Measurements from ENCODE around the gene PLEKHA7. TPM values are rescaled to one million over a fixed set of nuclear protein-coding genes. Genes with fewer than 3 reads are reported as not detected.

Gene PLEKHA7
- total and polyA plus RNA-seq, 2 experiments from 2014 or later, result 0.43 TPM; not detected in 1

DNA sequence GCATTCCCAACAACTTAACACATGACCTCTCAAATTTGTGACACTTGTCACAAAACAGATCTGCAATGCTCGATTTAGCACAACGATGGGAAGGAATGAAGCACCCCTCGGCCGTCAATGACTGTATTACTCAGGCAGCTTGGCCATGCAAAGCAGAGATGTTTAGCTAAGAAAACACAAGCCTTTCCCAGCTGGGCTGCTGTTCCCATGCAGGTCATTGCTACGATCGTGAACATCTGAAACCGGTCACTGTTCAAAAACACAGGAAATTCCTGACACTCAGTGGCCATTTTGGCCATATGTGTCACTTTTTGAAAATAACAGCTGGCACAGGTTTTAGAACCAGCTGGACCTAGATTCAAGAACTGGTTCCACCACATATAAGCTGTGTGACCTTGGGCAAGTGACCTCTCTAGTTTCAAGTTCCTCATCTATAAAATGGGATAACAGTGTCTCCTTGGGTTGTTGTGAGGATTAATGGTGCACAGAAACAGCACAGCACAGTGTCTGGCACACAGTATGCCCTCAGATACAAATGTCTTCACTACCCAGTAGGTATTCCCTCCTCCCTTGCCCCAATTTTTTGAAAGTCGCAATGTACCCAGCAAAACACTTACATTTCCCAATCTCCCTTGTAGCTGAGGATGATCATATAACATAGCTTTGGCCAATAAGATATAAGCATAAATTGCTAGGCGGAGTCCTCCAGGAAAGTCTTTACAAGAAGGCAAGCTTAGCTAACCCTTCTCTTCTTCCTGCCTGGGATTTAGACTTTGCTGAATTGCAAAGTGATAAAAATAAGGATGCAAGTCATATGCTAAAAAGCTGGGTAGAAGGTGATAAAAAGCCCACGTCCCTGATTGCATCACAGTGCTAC lies 182.7 kb downstream of the PLEKHA7 start:
- 65% methylated on average over 10 of the region's 10 CpGs for WGBS, 2 experiments (ENCODE audit: low coverage in 1 of 2, low lambda C conversion rate in 2 of 2, missing lambda C conversion rate in 2 of 2)
- in situ Hi-C loops (cut with MboI), result no loop called here
- H3K9ac ChIP-seq, result no peak overlapping the region
- H2AFZ ChIP-seq, result no peak overlapping the region
- H3K9me3 ChIP-seq (ENCODE audit: low read depth), result no peaks in the 10 kb centered on the region
- H3K4me1 ChIP-seq (ENCODE audit: insufficient read depth), result no peaks in the 10 kb centered on the region
- H3K4me3 ChIP-seq, result no peak overlapping the region
- H4K20me1 ChIP-seq (ENCODE audit: insufficient read depth), result no peaks in the 10 kb centered on the region
- no peak overlapping the region for H3K27ac ChIP-seq
- H3K4me2 ChIP-seq (ENCODE audit: unreplicated experiment), result no peak overlapping the region
- peaks cover 5% of the 10 kb centered on the region; the same call in 1 of the 2 replicates for H3K27me3 ChIP-seq (replicated peaks; ENCODE audit: insufficient read depth)
- H3K36me3 ChIP-seq (ENCODE audit: low read depth), result no peaks in the 10 kb centered on the region
- H3K9me2 ChIP-seq (ENCODE audit: insufficient read depth), result no peaks in the 10 kb centered on the region
- no peaks in the 10 kb centered on the region for H3K79me2 ChIP-seq (ENCODE audit: insufficient read depth)
- no peaks in the 10 kb centered on the region for H3F3A ChIP-seq (ENCODE audit: insufficient read depth)
- DNase-seq, result no peak
- TF ChIP-seq EZH2phosphoT487 (IDR thresholded peaks at IDR 0.05; ENCODE audit: insufficient read depth, low read depth), result no peak
- no peak for TF ChIP-seq EZH2 (IDR thresholded peaks at IDR 0.05; ENCODE audit: insufficient read depth, poor library complexity, severe bottlenecking)

DNA sequence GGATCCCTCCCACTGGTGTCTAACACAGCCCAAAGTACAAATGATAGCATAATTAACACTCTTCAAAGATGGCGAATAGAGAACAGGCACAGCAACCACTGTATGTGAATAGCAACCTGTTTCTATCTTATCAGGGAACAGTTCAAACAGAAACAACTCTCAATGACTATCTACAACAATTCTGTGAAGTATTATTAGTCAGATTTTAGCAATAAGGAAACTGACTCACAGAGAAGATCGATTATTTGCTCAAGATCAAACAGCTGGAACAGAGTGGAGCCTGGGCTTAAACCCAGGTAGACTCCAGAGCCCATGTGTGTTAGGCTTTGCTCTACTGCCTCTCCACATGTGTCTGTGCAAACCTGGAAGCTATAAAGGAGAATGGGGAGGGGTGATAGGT lies 187.1 kb downstream of the PLEKHA7 start:
- Histone ChIP-seq H2AFZ (no peak overlapping the region), H3K9ac (no peak overlapping the region), H3F3A (ENCODE audit: insufficient read depth) (no peaks in the 10 kb centered on the region), H3K36me3 (ENCODE audit: low read depth) (no peaks in the 10 kb centered on the region), H3K4me1 (ENCODE audit: insufficient read depth) (no peaks in the 10 kb centered on the region), H3K4me3 (no peak overlapping the region), H3K79me2 (ENCODE audit: insufficient read depth) (no peaks in the 10 kb centered on the region), H3K27ac (no peak overlapping the region), H4K20me1 (ENCODE audit: insufficient read depth) (no peaks in the 10 kb centered on the region), H3K27me3 (replicated peaks; ENCODE audit: insufficient read depth) (no peaks in the 10 kb centered on the region; the same call in none of the 2 replicates), H3K9me2 (ENCODE audit: insufficient read depth) (no peaks in the 10 kb centered on the region), H3K4me2 (ENCODE audit: unreplicated experiment) (no peak overlapping the region), H3K9me3 (ENCODE audit: low read depth) (no peaks in the 10 kb centered on the region)
- DNase-seq, result no peak
- TF ChIP-seq EZH2phosphoT487 (IDR thresholded peaks at IDR 0.05; ENCODE audit: insufficient read depth, low read depth), result no peak
- in situ Hi-C loops (cut with MboI), result no loop called here
- 25% methylated on average over 2 of the region's 2 CpGs for WGBS, 2 experiments (ENCODE audit: low coverage in 1 of 2, low lambda C conversion rate in 2 of 2, missing lambda C conversion rate in 2 of 2)

DNA sequence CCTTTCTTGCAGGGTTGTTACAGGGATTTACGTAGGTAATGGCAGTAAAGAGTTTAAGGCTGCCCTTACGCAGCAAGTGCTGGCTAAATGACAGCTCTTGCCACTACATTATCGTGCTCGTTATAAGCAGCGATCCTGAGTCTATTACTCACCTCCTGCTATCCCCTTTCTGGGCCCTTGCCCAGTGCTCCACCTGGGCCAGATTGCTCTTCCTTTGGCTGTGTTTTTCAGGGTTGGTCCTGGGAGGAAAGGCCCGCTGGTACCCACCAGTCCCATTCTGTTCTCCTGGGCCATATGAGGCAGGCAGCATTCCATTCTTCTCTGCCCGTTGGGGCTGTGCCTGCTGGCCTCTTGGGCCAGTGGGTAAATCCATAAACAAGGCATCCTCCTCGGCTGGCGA lies 188.2 kb downstream of the PLEKHA7 start:
- no peak overlapping the region for H2AFZ ChIP-seq
- H3K36me3 ChIP-seq (ENCODE audit: low read depth), result no peaks in the 10 kb centered on the region
- no peaks in the 10 kb centered on the region for H4K20me1 ChIP-seq (ENCODE audit: insufficient read depth)
- WGBS, 2 experiments (ENCODE audit: low coverage in 1 of 2, low lambda C conversion rate in 2 of 2, missing lambda C conversion rate in 2 of 2), result 66 to 71% methylated on average over 8 to 9 of the region's 9 CpGs
- no peak overlapping the region for H3K27ac ChIP-seq
- H3K27me3 ChIP-seq (replicated peaks; ENCODE audit: insufficient read depth), result no peaks in the 10 kb centered on the region; the same call in none of the 2 replicates
- in situ Hi-C loops (cut with MboI), result no loop called here
- no peak overlapping the region for H3K4me2 ChIP-seq (ENCODE audit: unreplicated experiment)
- no peak overlapping the region for H3K9ac ChIP-seq
- H3K4me1 ChIP-seq (ENCODE audit: insufficient read depth), result no peaks in the 10 kb centered on the region
- no peak for DNase-seq
- H3F3A ChIP-seq (ENCODE audit: insufficient read depth), result no peaks in the 10 kb centered on the region
- no peaks in the 10 kb centered on the region for H3K9me3 ChIP-seq (ENCODE audit: low read depth)
- TF ChIP-seq EZH2phosphoT487 (IDR thresholded peaks at IDR 0.05; ENCODE audit: insufficient read depth, low read depth), result no peak
- TF ChIP-seq EZH2 (IDR thresholded peaks at IDR 0.05; ENCODE audit: insufficient read depth, poor library complexity, severe bottlenecking), result no peak
- no peaks in the 10 kb centered on the region for H3K79me2 ChIP-seq (ENCODE audit: insufficient read depth)
- H3K4me3 ChIP-seq, result no peak overlapping the region
- H3K9me2 ChIP-seq (ENCODE audit: insufficient read depth), result no peaks in the 10 kb centered on the region

GRCh38 chr11:16825101-16825500 lies 189.1 kb downstream of the PLEKHA7 start:
- Histone ChIP-seq H3K9me2 (ENCODE audit: insufficient read depth) (no peaks in the 10 kb centered on the region), H3K4me2 (ENCODE audit: unreplicated experiment) (no peak overlapping the region), H3K4me3 (no peak overlapping the region), H3K27ac (no peak overlapping the region), H4K20me1 (ENCODE audit: insufficient read depth) (no peaks in the 10 kb centered on the region), H3K9ac (no peak overlapping the region), H2AFZ (no peak overlapping the region), H3K4me1 (ENCODE audit: insufficient read depth) (no peaks in the 10 kb centered on the region), H3K27me3 (replicated peaks; ENCODE audit: insufficient read depth) (no peaks in the 10 kb centered on the region; the same call in none of the 2 replicates), H3K79me2 (ENCODE audit: insufficient read depth) (no peaks in the 10 kb centered on the region), H3K9me3 (ENCODE audit: low read depth) (no peaks in the 10 kb centered on the region), H3F3A (ENCODE audit: insufficient read depth) (no peaks in the 10 kb centered on the region), H3K36me3 (ENCODE audit: low read depth) (no peaks in the 10 kb centered on the region)
- in situ Hi-C loops (cut with MboI), result no loop called here
- no peak for TF ChIP-seq EZH2 (IDR thresholded peaks at IDR 0.05; ENCODE audit: insufficient read depth, poor library complexity, severe bottlenecking)
- no peak for TF ChIP-seq EZH2phosphoT487 (IDR thresholded peaks at IDR 0.05; ENCODE audit: insufficient read depth, low read depth)
- no peak for DNase-seq
- 42 to 44% methylated on average over 5 of the region's 5 CpGs for WGBS, 2 experiments (ENCODE audit: low coverage in 1 of 2, low lambda C conversion rate in 2 of 2, missing lambda C conversion rate in 2 of 2)
